Common myeloid progenitor, CD34-positive (primary cell): ENCODE results near the gene SMOC2.

Experiments
- CTCF ChIA-PET: fragments of 350-600 bp; sonication (Branson Sonifier 250); formaldehyde crosslinking; loops from one replicate; lab custom pipeline; 2021; ENCODE audit warnings: antibody characterized with exemption; lab: Charles Lee
- POLR2A ChIA-PET: fragments of 350-600 bp; sonication (Branson Sonifier 250); formaldehyde crosslinking; loops from one replicate; lab custom pipeline; 2021; ENCODE audit warnings: antibody characterized with exemption; lab: Charles Lee
- DNase-seq, 3 donors: peaks; one replicate each; pipeline versions ENCODE4 v3.0.0 to v3.0.0-alpha.2; 2013
- H3K27ac ChIP-seq, 2 experiments: 1 replicate in 1 of 2; 2 replicates in 1 of 2; pipeline ENCODE4 v1.7.0; 2013; ENCODE audit warnings: inconsistent platforms in 2 of 2, low read length in 2 of 2, mild to moderate bottlenecking in 2 of 2, low read depth in 1 of 2, moderate library complexity in 1 of 2; ENCODE audit not compliant: severe bottlenecking in 2 of 2, insufficient read depth in 1 of 2, poor library complexity in 1 of 2
- H3K27me3 ChIP-seq, 5 experiments: replicated peaks in 2 of 5; 1 replicate in 3 of 5; 2 replicates in 2 of 5; pipeline versions ENCODE4 v1.6.1 to v1.7.0; 2013; ENCODE audit warnings: low read length in 4 of 5, mild to moderate bottlenecking in 2 of 5, moderate library complexity in 2 of 5, inconsistent platforms in 1 of 5; ENCODE audit not compliant: insufficient read depth in 5 of 5, control insufficient read depth in 4 of 5
- H3K36me3 ChIP-seq, 4 experiments: 1 replicate in 2 of 4; 2 replicates in 2 of 4; pipeline versions ENCODE4 v1.6.1 to v1.7.0; 2013; ENCODE audit warnings: low read length in 3 of 4, control low read depth in 1 of 4, mild to moderate bottlenecking in 1 of 4; ENCODE audit not compliant: control insufficient read depth in 4 of 4, insufficient read depth in 4 of 4
- H3K4me1 ChIP-seq, 4 experiments: 1 replicate in 3 of 4; 2 replicates in 1 of 4; pipeline versions ENCODE4 v1.6.1 to v1.7.1; 2013; ENCODE audit warnings: low read length in 3 of 4, mild to moderate bottlenecking in 3 of 4, control low read depth in 1 of 4, inconsistent platforms in 1 of 4, moderate library complexity in 1 of 4; ENCODE audit not compliant: control insufficient read depth in 4 of 4, insufficient read depth in 4 of 4; ENCODE audit errors: control extremely low read depth in 1 of 4
- H3K4me3 ChIP-seq, 7 experiments: 1 replicate in 4 of 7; 2 replicates in 3 of 7; pipeline versions ENCODE4 v1.5.1 to v1.7.0; 2013; ENCODE audit warnings: mild to moderate bottlenecking in 7 of 7, low read length in 6 of 7, moderate library complexity in 6 of 7, inconsistent platforms in 2 of 7, low read depth in 2 of 7, control low read depth in 1 of 7; ENCODE audit not compliant: insufficient read depth in 4 of 7, control insufficient read depth in 1 of 7; ENCODE audit errors: extremely low read depth in 1 of 7
- H3K9me3 ChIP-seq, 5 experiments: 1 replicate in 4 of 5; 2 replicates in 1 of 5; pipeline versions ENCODE4 v1.6.1 to v1.7.1; 2013; ENCODE audit warnings: low read length in 4 of 5, mild to moderate bottlenecking in 2 of 5, inconsistent platforms in 1 of 5, low read depth in 1 of 5, moderate library complexity in 1 of 5; ENCODE audit not compliant: control insufficient read depth in 4 of 5, insufficient read depth in 2 of 5; ENCODE audit errors: control extremely low read depth in 1 of 5
- WGBS: methylation state at CpG from one replicate; pipeline ENCODE4 v1.1.5; 2013; ENCODE audit not compliant: insufficient coverage; 5-methylcytosine and 5-hydroxymethylcytosine counted together

SMOC2 gene

DNA sequence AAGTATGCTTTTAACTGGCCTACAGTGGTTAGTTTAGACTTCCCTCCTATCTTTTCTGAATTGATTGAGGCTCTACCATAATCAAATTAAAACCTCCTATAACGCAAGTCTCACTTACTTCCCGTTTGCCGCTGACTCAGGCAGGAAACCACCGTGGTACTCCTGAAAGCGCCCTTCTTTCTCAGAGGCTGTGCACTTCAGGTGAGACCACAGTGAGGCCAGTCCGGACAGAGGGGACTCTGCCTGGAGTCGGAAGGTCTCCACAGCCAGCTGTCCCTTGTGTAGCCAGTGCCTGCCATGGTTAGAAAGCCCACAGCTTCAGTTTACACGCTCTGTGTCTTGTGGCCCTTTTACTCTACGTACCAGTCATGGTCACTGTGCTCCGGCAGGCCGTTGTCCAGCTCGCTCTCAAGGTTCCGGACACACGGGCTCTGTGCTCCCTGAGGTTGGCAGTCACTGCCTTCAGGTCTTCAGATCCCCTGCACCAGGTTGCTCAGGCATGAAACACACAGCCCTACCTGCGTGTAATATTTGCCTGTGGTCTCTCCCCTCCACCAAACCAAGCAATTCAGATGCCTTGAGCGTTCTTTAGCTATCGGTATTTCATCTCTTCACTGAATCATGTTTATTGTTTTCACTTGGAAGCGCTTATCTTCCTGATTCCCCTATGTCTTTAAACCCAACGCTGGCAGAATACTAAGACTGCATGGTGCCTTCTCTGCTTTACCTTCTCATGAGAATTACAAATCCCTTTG lies 178.8 kb downstream of the SMOC2 start:
- H3K4me3 ChIP-seq = no peak overlapping the region
- WGBS = 57% methylated on average over 16 of the region's 19 CpGs
- peaks cover 0 to 8% (median 0%) of the 10 kb centered on the region in 4 experiments for H3K4me1 ChIP-seq
- H3K36me3 ChIP-seq = no peaks in the 10 kb centered on the region
- peak; percentile 11 to 35 (median 31) for DNase-seq
- no peak overlapping the region for H3K27ac ChIP-seq
- H3K27me3 ChIP-seq = peaks cover 0 to 11% (median 0%) of the 10 kb centered on the region in 5 experiments
- POLR2A ChIA-PET = no interaction called here
- peaks cover 0 to 18% (median 5%) of the 10 kb centered on the region in 5 experiments for H3K9me3 ChIP-seq
- CTCF ChIA-PET = no interaction called here

- CTCF ChIA-PET = no interaction called here
- H3K36me3 ChIP-seq = no peaks in the 10 kb centered on the region
Measured at GRCh38 chr6:168620578-168620977, 179.6 kb downstream of the SMOC2 start.

DNA sequence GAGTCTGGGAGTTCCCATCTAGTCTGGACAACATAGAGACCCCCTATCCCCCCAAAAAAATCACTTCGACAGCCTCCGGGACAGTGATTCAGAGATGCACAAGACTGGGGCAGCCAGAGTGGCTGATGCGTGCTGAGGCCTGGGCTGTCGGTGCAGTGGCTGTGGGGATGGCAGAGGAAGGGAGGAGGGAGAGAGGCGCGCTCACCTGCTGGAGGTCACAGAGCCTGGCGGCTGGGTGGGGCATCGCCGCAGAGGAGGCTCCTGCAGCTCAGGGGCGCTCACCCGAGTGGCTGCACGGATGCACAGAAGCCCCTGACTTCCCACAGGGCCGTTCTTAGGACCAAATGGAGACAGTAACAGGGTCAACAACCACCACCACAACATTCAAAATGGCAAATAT lies 182.8 kb downstream of the SMOC2 start:
- Histone ChIP-seq H3K27ac (no peak overlapping the region), H3K4me3 (no peak overlapping the region), H3K27me3 (peaks cover 0 to 3% (median 0%) of the 10 kb centered on the region in 5 experiments), H3K4me1 (peaks cover 0 to 8% (median 0%) of the 10 kb centered on the region in 4 experiments), H3K36me3 (no peaks in the 10 kb centered on the region), H3K9me3 (peaks cover 0 to 4% (median 2%) of the 10 kb centered on the region in 5 experiments)
- ChIA-PET CTCF (no interaction called here), POLR2A (no interaction called here)
- no peak for DNase-seq
- 83% methylated on average over 7 of the region's 13 CpGs for WGBS

More at GRCh38 chr6:168620578-168620977, 179.6 kb downstream of the SMOC2 start:
- Histone ChIP-seq H3K27me3 (peaks cover 0 to 11% (median 0%) of the 10 kb centered on the region in 5 experiments), H3K4me3 (no peak overlapping the region), H3K27ac (no peak overlapping the region), H3K9me3 (peaks cover 0 to 18% (median 3%) of the 10 kb centered on the region in 5 experiments), H3K4me1 (peaks cover 0 to 8% (median 0%) of the 10 kb centered on the region in 4 experiments)
- 89% methylated on average over 5 of the region's 6 CpGs for WGBS
- POLR2A ChIA-PET = no interaction called here
- no peak for DNase-seq

DNA sequence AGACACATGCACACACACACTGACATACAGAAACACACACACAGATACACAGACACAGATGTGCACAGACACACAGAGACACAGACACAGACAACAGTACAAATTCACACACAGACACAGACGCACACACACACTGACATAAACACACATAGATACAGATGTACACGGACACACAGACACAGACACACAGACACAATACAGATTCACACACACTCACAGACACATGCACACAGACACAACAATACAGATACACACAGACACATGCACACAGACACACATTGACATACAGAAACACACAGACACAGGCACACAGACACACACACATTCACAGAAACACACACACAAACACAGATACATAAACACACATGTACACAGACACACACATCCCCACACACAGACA lies 183.6 kb downstream of the SMOC2 start:
- Histone ChIP-seq H3K4me1 (peaks cover 0 to 4% (median 0%) of the 10 kb centered on the region in 4 experiments), H3K27me3 (no peaks in the 10 kb centered on the region), H3K9me3 (peaks cover 0 to 4% (median 2%) of the 10 kb centered on the region in 5 experiments), H3K4me3 (no peak overlapping the region), H3K27ac (no peak overlapping the region), H3K36me3 (no peaks in the 10 kb centered on the region)
- WGBS = 95% methylated on average over 2 of the region's 2 CpGs
- DNase-seq = no peak
- POLR2A ChIA-PET = no interaction called here
- CTCF ChIA-PET = no interaction called here

- no peak overlapping the region for H3K27ac ChIP-seq
- 94% methylated on average over 14 of the region's 15 CpGs for WGBS
- H3K36me3 ChIP-seq = no peaks in the 10 kb centered on the region
- CTCF ChIA-PET = no interaction called here
- no peaks in the 10 kb centered on the region for H3K27me3 ChIP-seq
- POLR2A ChIA-PET = no interaction called here
- no peaks in the 10 kb centered on the region for H3K4me1 ChIP-seq
- no peak for DNase-seq
- no peak overlapping the region for H3K4me3 ChIP-seq
- peaks cover 0 to 3% (median 2%) of the 10 kb centered on the region in 5 experiments for H3K9me3 ChIP-seq
Measured at GRCh38 chr6:168624948-168625347, 184.0 kb downstream of the SMOC2 start.

DNA sequence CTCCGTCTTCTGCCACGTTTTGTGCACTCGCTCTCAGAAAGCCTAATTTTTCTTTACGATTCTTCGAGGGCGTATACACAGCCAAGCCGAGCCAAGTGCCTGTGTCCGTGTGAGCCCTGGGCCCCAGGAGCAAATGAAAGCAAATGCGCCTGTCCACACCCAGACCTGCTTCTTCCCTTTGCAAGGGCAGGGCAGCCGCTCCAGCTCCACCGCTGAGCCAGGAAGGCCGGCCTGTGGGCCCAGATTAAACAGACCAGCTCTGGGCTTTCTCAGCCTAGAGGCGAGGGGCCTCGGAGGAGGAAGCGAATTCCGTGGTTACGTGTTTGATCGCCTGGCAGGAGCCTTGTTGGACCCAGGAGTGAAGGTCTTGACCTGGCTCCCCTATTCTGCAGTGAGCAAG lies 184.6 kb downstream of the SMOC2 start:
- H3K4me1 ChIP-seq = no peaks in the 10 kb centered on the region
- H3K36me3 ChIP-seq = no peaks in the 10 kb centered on the region
- H3K4me3 ChIP-seq = no peak overlapping the region
- WGBS = 84% methylated on average over 18 of the region's 18 CpGs
- CTCF ChIA-PET = interaction anchor here (1.4 kb wide), 1 partner anchor 9 kb away, joined by 3 read pairs; no protein-coding TSS in a partner anchor
- no peaks in the 10 kb centered on the region for H3K27me3 ChIP-seq
- no peak overlapping the region for H3K27ac ChIP-seq
- peaks cover 0 to 2% (median 0%) of the 10 kb centered on the region in 5 experiments for H3K9me3 ChIP-seq
- POLR2A ChIA-PET = no interaction called here
- no peak for DNase-seq

- DNase-seq = no peak
- WGBS = 94% methylated on average over 17 of the region's 19 CpGs
- CTCF ChIA-PET = interaction anchor here (1.4 kb wide), 1 partner anchor 9 kb away, joined by 3 read pairs; no protein-coding TSS in a partner anchor
- H3K36me3 ChIP-seq = no peaks in the 10 kb centered on the region
- POLR2A ChIA-PET = no interaction called here
- no peak overlapping the region for H3K4me3 ChIP-seq
- H3K4me1 ChIP-seq = no peaks in the 10 kb centered on the region
- H3K27me3 ChIP-seq = no peaks in the 10 kb centered on the region
- H3K9me3 ChIP-seq = peaks cover 0 to 2% (median 0%) of the 10 kb centered on the region in 5 experiments
- H3K27ac ChIP-seq = no peak overlapping the region
Measured at GRCh38 chr6:168626046-168626602, 185.1 kb downstream of the SMOC2 start.
